ENCODE measurements around the gene FCAMR. TPM values are rescaled to one million over a fixed set of nuclear protein-coding genes. Genes with fewer than 3 reads are reported as not detected.

FCAMR gene
- total and polyA plus RNA-seq, 11 donors, result not detected

- Histone ChIP-seq H3K4me1 (peaks cover 0 to 5% (median 0%) of the 10 kb centered on the region in 12 donors), H3K4me3 (no peak overlapping the region), H3K27me3 (peaks cover 0 to 7% (median 0%) of the 10 kb centered on the region in 9 donors), H3K36me3 (no peaks in the 10 kb centered on the region), H3K9me3 (no peaks in the 10 kb centered on the region), H3K27ac (no peak overlapping the region)
- no peak for DNase-seq
- intact Hi-C loops (cut with DNase I), result loop anchor here in 5 of 10 donors (10.0 kb wide), 4 partner anchors 352 to 502 kb away; partner anchors contain the start of genes DYRK3 (in 3 of the 5) and EIF2D (in 1 of the 5)
- TF ChIP-seq CTCF (IDR thresholded peaks at IDR 0.05), result no peak
- TF ChIP-seq POLR2A (IDR thresholded peaks at IDR 0.05), result no peak
- no peak for ATAC-seq
- WGBS, 4 donors, result 75 to 89% (median 81%) methylated on average over 3 of the region's 3 CpGs
Observed at GRCh38 chr1:206986402-206986801, 16.1 kb upstream of the FCAMR start.

- no peaks in the 10 kb centered on the region for H3K36me3 ChIP-seq
- H3K4me1 ChIP-seq, result peaks cover 0 to 5% (median 0%) of the 10 kb centered on the region in 12 donors
- intact Hi-C loops (cut with DNase I), result loop anchor here in 5 of 10 donors (10.0 kb wide), 4 partner anchors 350 to 500 kb away; partner anchors contain the start of genes DYRK3 (in 3 of the 5) and EIF2D (in 1 of the 5)
- no peaks in the 10 kb centered on the region for H3K9me3 ChIP-seq
- DNase-seq, result no peak
- no peak for ATAC-seq
- no peak overlapping the region for H3K4me3 ChIP-seq
- peaks cover 0 to 10% (median 0%) of the 10 kb centered on the region in 9 donors for H3K27me3 ChIP-seq
- H3K27ac ChIP-seq, result no peak overlapping the region
- no peak for TF ChIP-seq CTCF (IDR thresholded peaks at IDR 0.05)
- TF ChIP-seq POLR2A (IDR thresholded peaks at IDR 0.05), result no peak
- 63 to 72% (median 68%) methylated on average over 10 of the region's 10 CpGs for WGBS, 4 donors
Observed at GRCh38 chr1:206985162-206985749, 15.0 kb upstream of the FCAMR start.

GRCh38 chr1:206982216-206982615 is 12.0 kb upstream of the FCAMR start:
- peaks cover 0 to 5% (median 0%) of the 10 kb centered on the region in 12 donors for H3K4me1 ChIP-seq
- WGBS, 4 donors, result 20 to 26% (median 26%) methylated on average over 4 of the region's 4 CpGs
- intact Hi-C loops (cut with DNase I), result loop anchor here in 7 of 10 donors (5.0 to 10.0 kb wide), 6 partner anchors 347 to 497 kb away; partner anchors contain the start of genes DYRK3 (in 3 of the 7) and EIF2D (in 1 of the 7)

More at GRCh38 chr1:206982216-206982615, 12.0 kb upstream of the FCAMR start:
- ATAC-seq, result peak; percentile 62 to 84 (median 82)
- peaks cover 0 to 13% (median 0%) of the 10 kb centered on the region in 9 donors for H3K27me3 ChIP-seq
- no peaks in the 10 kb centered on the region for H3K9me3 ChIP-seq
- no peak overlapping the region for H3K27ac ChIP-seq
- no peaks in the 10 kb centered on the region for H3K36me3 ChIP-seq
- no peak overlapping the region for H3K4me3 ChIP-seq
- TF ChIP-seq CTCF (IDR thresholded peaks at IDR 0.05) (peak; percentile 23 to 70 (median 56)), POLR2A (IDR thresholded peaks at IDR 0.05) (no peak)
- peak in 3 of 5 donors; percentile 35 to 44 (median 35) for DNase-seq
